SK-N-SH (cell line): ENCODE measurements around the gene RGS17. TPM values are rescaled to one million over a fixed set of nuclear protein-coding genes. Genes with fewer than 3 reads are reported as not detected.

ENCODE experiments used
- CTCF ChIA-PET: fragments of 300-600, 350-600 bp; formaldehyde crosslinking; extraction: SDS; loops from one replicate; lab custom pipeline; 2021; lab: Yijun Ruan, JAX
- POLR2A ChIA-PET: fragments of 350-600 bp; sonication (Branson Sonifier 250); formaldehyde crosslinking; extraction: SDS; loops from one replicate; lab custom pipeline; 2020; ENCODE audit warnings: antibody characterized with exemption, inconsistent platforms; lab: Yijun Ruan, JAX
- DNase-seq: peaks from one replicate; pipeline ENCODE4 v3.0.0; 2012
- H2AFZ ChIP-seq: fragments of 200-600 bp; sonication (generic); 2 replicates; pipeline ENCODE4 v1.8.1; 2016; ENCODE audit warnings: antibody characterized with exemption, mild to moderate bottlenecking, low read depth
- H3F3A ChIP-seq: fragments of 200-600 bp; sonication (generic); replicated peaks from 2 replicates; pipeline ENCODE3; 2016; ENCODE audit warnings: antibody characterized with exemption, mild to moderate bottlenecking; ENCODE audit not compliant: insufficient read depth
- H3K27ac ChIP-seq, 2 experiments: fragments of 200-500 bp in 1 of 2; fragments of 200-600 bp in 1 of 2; sonication (Bioruptor generic) in 1 of 2; sonication (generic), shearing (Covaris generic) in 1 of 2; 2 replicates each; pipeline versions ENCODE4 v1.5.1 to v1.6.1; 2014 to 2016; ENCODE audit warnings: low read depth in 2 of 2, inconsistent platforms in 1 of 2, low read length in 1 of 2, mild to moderate bottlenecking in 1 of 2, mixed read lengths in 1 of 2
- H3K27me3 ChIP-seq: fragments of 200-600 bp; sonication (generic), shearing (Covaris generic); 2 replicates; pipeline ENCODE4 v1.6.1; 2016; ENCODE audit warnings: mixed run types; ENCODE audit not compliant: insufficient read depth
- H3K36me3 ChIP-seq, 2 experiments: fragments of 200-500 bp in 1 of 2; fragments of 200-600 bp in 1 of 2; sonication (Bioruptor generic) in 1 of 2; sonication (generic) in 1 of 2; replicated peaks in 1 of 2; 2 replicates each; pipeline versions ENCODE3 to v1.5.1; 2014 to 2016; ENCODE audit warnings: low read length in 1 of 2, mild to moderate bottlenecking in 1 of 2; ENCODE audit not compliant: insufficient read depth in 2 of 2, control insufficient read depth in 1 of 2
- H3K4me1 ChIP-seq, 2 experiments: fragments of 200-500 bp in 1 of 2; fragments of 200-600 bp in 1 of 2; sonication (Bioruptor generic) in 1 of 2; sonication (generic), shearing (Covaris generic) in 1 of 2; 2 replicates each; pipeline versions ENCODE4 v1.5.1 to v1.6.1; 2014 to 2016; ENCODE audit warnings: low read depth in 1 of 2, low read length in 1 of 2, mixed run types in 1 of 2; ENCODE audit not compliant: insufficient read depth in 2 of 2, control insufficient read depth in 1 of 2
- H3K4me2 ChIP-seq: fragments of 200-600 bp; sonication (generic), shearing (Covaris generic); 2 replicates; pipeline ENCODE4 v1.6.1; 2017; ENCODE audit warnings: mixed run types
- H3K4me3 ChIP-seq, 2 experiments: fragments of 200-500 bp in 1 of 2; fragments of 200-600 bp in 1 of 2; sonication (Bioruptor generic) in 1 of 2; sonication (generic), shearing (Covaris generic) in 1 of 2; 2 replicates each; pipeline versions ENCODE4 v1.5.1 to v1.8.1; 2014 to 2016; ENCODE audit warnings: low read depth in 2 of 2, inconsistent platforms in 1 of 2, low read length in 1 of 2, mild to moderate bottlenecking in 1 of 2, mixed read lengths in 1 of 2, moderate library complexity in 1 of 2
- H3K79me2 ChIP-seq: fragments of 200-600 bp; sonication (generic); 2 replicates; pipeline ENCODE4 v1.8.1; 2017; ENCODE audit warnings: mild to moderate bottlenecking; ENCODE audit not compliant: insufficient read depth
- H3K9ac ChIP-seq: fragments of 200-600 bp; sonication (generic); 2 replicates; pipeline ENCODE4 v1.6.1; 2017; ENCODE audit warnings: mixed run types
- H3K9me2 ChIP-seq: fragments of 200-600 bp; sonication (generic); 2 replicates; pipeline ENCODE4 v1.6.1; 2017; ENCODE audit warnings: mixed run types
- H3K9me3 ChIP-seq: fragments of 200-600 bp; sonication (generic); 2 replicates; pipeline ENCODE4 v1.6.1; 2017; ENCODE audit warnings: mixed run types, mild to moderate bottlenecking, moderate library complexity
- H4K20me1 ChIP-seq: fragments of 200-600 bp; sonication (generic); 2 replicates; pipeline ENCODE4 v1.6.1; 2017; ENCODE audit warnings: mild to moderate bottlenecking, mixed run types; ENCODE audit not compliant: insufficient read depth
- ELF1 ChIP-seq: IDR thresholded peaks from 2 replicates; pipeline ENCODE4 v1.4.0; 2012
- EP300 ChIP-seq, 2 experiments: IDR thresholded peaks; 2 replicates each; pipeline versions ENCODE4 v1.4.0 to v1.6.1; 2012; ENCODE audit warnings: borderline replicate concordance in 1 of 2, low read depth in 1 of 2, low read length in 1 of 2
- FOSL2 ChIP-seq: IDR thresholded peaks from 2 replicates; pipeline ENCODE4 v1.4.0; 2012; ENCODE audit warnings: low read depth, mild to moderate bottlenecking, moderate library complexity, borderline replicate concordance
- FOXM1 ChIP-seq: IDR thresholded peaks from 2 replicates; pipeline ENCODE4 v1.4.0; 2012; ENCODE audit warnings: low read depth, mild to moderate bottlenecking
- GABPA ChIP-seq: IDR thresholded peaks from 2 replicates; pipeline ENCODE4 v1.4.0; 2012; ENCODE audit warnings: low read depth, mild to moderate bottlenecking
- GATA2 ChIP-seq: sonication (generic); formaldehyde crosslinking; IDR thresholded peaks from 2 replicates; pipeline ENCODE4 v1.5.0; 2020; ENCODE audit warnings: mild to moderate bottlenecking, missing genetic modification reagents
- JUND ChIP-seq: IDR thresholded peaks from 2 replicates; pipeline ENCODE4 v1.4.0; 2012
- MEF2A ChIP-seq: IDR thresholded peaks from 2 replicates; pipeline ENCODE4 v1.4.0; 2012; ENCODE audit warnings: low read depth, borderline replicate concordance
- NFIC ChIP-seq: IDR thresholded peaks from 2 replicates; pipeline ENCODE4 v1.4.0; 2012; ENCODE audit warnings: borderline replicate concordance
- NRF1 ChIP-seq: IDR thresholded peaks from 2 replicates; pipeline ENCODE4 v1.6.1; 2012; ENCODE audit warnings: low read depth, mild to moderate bottlenecking, low read length
- RAD21 ChIP-seq: IDR thresholded peaks from 2 replicates; pipeline ENCODE4 v1.6.1; 2012; ENCODE audit warnings: mild to moderate bottlenecking, low read length
- RCOR1 ChIP-seq: fragments of 150-350 bp; IDR thresholded peaks from 2 replicates; pipeline ENCODE4 v1.6.1; 2017; ENCODE audit warnings: antibody characterized with exemption, low read length
- RFX5 ChIP-seq: IDR thresholded peaks from 2 replicates; pipeline ENCODE4 v1.6.1; 2012; ENCODE audit warnings: mild to moderate bottlenecking, improper control_type of control experiment, low read length
- RXRA ChIP-seq: IDR thresholded peaks from 2 replicates; pipeline ENCODE4 v1.4.0; 2012; ENCODE audit warnings: low read depth, mild to moderate bottlenecking, borderline replicate concordance
- SIN3A ChIP-seq: IDR thresholded peaks from 2 replicates; pipeline ENCODE4 v1.6.1; 2012; ENCODE audit warnings: low read depth, mild to moderate bottlenecking, low read length, moderate library complexity, borderline replicate concordance
- whole genome bisulfite sequencing: methylation state at CpG from one replicate; pipeline ENCODE4 v1.1.6; 2017; ENCODE audit warnings: low lambda C conversion rate; 5-methylcytosine and 5-hydroxymethylcytosine counted together
- polyA plus RNA-seq, 3 experiments: library from polyadenylated mRNA; depleted of rRNA; stranded (reverse); fragments of >200 nt; gene quantifications; 2 replicates each; pipeline ENCODE4 v1.2.3, GENCODE V29; 2012
- TF ChIP-seq, protein P1 (sequence below): IDR thresholded peaks from 2 replicates; pipeline ENCODE4 v1.4.0; 2012; ENCODE audit warnings: low read depth
- TF ChIP-seq, protein P2 (sequence below): IDR thresholded peaks from 2 replicates; pipeline ENCODE4 v1.4.0; 2012; ENCODE audit warnings: low read depth, borderline replicate concordance
- TF ChIP-seq, protein P3 (sequence below): IDR thresholded peaks from 2 replicates; pipeline ENCODE4 v1.6.1; 2012; ENCODE audit warnings: mild to moderate bottlenecking, low read depth, low read length, moderate library complexity
- TF ChIP-seq, protein P4 (sequence below): IDR thresholded peaks from 2 replicates; pipeline ENCODE4 v1.4.0; 2012; ENCODE audit warnings: low read depth, borderline replicate concordance
- TF ChIP-seq, protein P5 (sequence below): IDR thresholded peaks from 2 replicates; pipeline ENCODE4; 2012
- TF ChIP-seq, protein P6 (sequence below): fragments of 150-350 bp; IDR thresholded peaks from 2 replicates; pipeline ENCODE4 v1.6.1; 2016; ENCODE audit warnings: mild to moderate bottlenecking, low read depth, low read length

RGS17 gene
- polyA plus RNA-seq, 1 of the 3 experiments (the other 2 are of a cell fraction) = 1.4 TPM

DNA sequence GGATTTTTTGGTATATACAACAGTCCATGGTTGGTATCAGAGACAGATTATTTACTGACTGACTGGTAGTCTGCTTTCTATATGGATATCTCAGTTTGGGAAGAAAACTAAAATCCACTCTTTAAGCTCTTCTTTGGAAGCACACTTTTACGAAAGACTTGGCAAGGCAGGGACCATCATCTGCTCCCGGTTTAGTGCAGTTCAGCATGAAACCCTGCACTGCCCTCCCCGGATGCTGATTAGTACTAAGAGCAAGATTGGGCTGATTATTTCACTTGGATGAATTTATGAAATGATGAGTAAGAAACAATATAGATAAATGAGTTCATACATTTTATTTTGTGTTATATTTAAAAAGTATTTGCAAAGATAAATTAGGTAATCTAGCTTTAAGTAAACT is 56.3 kb downstream of the RGS17 start:
- no peak for DNase-seq
- H3K4me3 ChIP-seq = no peak overlapping the region
- CTCF ChIA-PET = interaction anchor here (0.8 kb wide), 1 partner anchor 14 kb away, joined by 5 read pairs; no protein-coding TSS in a partner anchor

DNA sequence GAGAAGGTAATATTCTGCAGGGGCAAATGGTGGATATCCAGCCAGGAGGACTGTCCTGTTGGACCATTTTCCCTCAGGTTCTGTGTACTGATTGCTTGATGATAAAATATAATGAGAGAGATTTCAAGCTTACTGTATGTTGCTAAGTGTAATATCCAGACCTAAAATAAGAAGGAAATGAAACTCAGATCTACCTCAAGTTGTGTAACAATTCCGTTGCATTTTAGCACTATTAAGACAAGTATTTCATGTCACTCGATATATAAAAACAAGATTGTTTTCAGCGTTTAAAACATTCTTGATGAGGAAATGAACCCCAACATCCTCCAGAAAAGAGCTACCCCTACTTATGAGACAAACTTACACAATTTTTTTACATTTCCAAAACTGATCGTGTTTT is 57.2 kb downstream of the RGS17 start:
- H3K9me2 ChIP-seq = no peaks in the 10 kb centered on the region
- H4K20me1 ChIP-seq = no peaks in the 10 kb centered on the region
- H3F3A ChIP-seq = no peaks in the 10 kb centered on the region
- DNase-seq = no peak
- H3K9ac ChIP-seq = no peak overlapping the region
- ChIA-PET POLR2A (no interaction called here), CTCF (no interaction called here)
- H3K79me2 ChIP-seq = no peaks in the 10 kb centered on the region
- no peak overlapping the region for H3K27ac ChIP-seq
- no peak overlapping the region for H3K4me3 ChIP-seq
- no peaks in the 10 kb centered on the region for H3K9me3 ChIP-seq
- peaks cover 0 to 3% of the 10 kb centered on the region in 2 experiments; a peak in 1 of 4 replicates for H3K4me1 ChIP-seq
- 97% methylated on average over 4 of the region's 4 CpGs for WGBS
- no peaks in the 10 kb centered on the region for H3K36me3 ChIP-seq
- H3K27me3 ChIP-seq = no peaks in the 10 kb centered on the region
- no peak overlapping the region for H3K4me2 ChIP-seq
- H2AFZ ChIP-seq = no peak overlapping the region
- TF ChIP-seq ELF1 (no peak), RCOR1 (no peak), FOXM1 (no peak), RXRA (no peak), RAD21 (no peak), FOSL2 (no peak), NFIC (no peak), SIN3A (no peak), NRF1 (no peak), JUND (no peak), MEF2A (no peak)
- TF ChIP-seq, protein P1, sequence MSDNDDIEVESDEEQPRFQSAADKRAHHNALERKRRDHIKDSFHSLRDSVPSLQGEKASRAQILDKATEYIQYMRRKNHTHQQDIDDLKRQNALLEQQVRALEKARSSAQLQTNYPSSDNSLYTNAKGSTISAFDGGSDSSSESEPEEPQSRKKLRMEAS = no peak
- TF ChIP-seq, protein P2, sequence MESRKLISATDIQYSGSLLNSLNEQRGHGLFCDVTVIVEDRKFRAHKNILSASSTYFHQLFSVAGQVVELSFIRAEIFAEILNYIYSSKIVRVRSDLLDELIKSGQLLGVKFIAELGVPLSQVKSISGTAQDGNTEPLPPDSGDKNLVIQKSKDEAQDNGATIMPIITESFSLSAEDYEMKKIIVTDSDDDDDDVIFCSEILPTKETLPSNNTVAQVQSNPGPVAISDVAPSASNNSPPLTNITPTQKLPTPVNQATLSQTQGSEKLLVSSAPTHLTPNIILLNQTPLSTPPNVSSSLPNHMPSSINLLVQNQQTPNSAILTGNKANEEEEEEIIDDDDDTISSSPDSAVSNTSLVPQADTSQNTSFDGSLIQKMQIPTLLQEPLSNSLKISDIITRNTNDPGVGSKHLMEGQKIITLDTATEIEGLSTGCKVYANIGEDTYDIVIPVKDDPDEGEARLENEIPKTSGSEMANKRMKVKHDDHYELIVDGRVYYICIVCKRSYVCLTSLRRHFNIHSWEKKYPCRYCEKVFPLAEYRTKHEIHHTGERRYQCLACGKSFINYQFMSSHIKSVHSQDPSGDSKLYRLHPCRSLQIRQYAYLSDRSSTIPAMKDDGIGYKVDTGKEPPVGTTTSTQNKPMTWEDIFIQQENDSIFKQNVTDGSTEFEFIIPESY = no peak
- TF ChIP-seq, protein P3, sequence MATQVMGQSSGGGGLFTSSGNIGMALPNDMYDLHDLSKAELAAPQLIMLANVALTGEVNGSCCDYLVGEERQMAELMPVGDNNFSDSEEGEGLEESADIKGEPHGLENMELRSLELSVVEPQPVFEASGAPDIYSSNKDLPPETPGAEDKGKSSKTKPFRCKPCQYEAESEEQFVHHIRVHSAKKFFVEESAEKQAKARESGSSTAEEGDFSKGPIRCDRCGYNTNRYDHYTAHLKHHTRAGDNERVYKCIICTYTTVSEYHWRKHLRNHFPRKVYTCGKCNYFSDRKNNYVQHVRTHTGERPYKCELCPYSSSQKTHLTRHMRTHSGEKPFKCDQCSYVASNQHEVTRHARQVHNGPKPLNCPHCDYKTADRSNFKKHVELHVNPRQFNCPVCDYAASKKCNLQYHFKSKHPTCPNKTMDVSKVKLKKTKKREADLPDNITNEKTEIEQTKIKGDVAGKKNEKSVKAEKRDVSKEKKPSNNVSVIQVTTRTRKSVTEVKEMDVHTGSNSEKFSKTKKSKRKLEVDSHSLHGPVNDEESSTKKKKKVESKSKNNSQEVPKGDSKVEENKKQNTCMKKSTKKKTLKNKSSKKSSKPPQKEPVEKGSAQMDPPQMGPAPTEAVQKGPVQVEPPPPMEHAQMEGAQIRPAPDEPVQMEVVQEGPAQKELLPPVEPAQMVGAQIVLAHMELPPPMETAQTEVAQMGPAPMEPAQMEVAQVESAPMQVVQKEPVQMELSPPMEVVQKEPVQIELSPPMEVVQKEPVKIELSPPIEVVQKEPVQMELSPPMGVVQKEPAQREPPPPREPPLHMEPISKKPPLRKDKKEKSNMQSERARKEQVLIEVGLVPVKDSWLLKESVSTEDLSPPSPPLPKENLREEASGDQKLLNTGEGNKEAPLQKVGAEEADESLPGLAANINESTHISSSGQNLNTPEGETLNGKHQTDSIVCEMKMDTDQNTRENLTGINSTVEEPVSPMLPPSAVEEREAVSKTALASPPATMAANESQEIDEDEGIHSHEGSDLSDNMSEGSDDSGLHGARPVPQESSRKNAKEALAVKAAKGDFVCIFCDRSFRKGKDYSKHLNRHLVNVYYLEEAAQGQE = no peak

More for the DNA sequence above, 56.3 kb downstream of the RGS17 start:
- no peaks in the 10 kb centered on the region for H4K20me1 ChIP-seq
- H3K9me3 ChIP-seq = no peaks in the 10 kb centered on the region
- no peaks in the 10 kb centered on the region for H3K27me3 ChIP-seq
- no peak overlapping the region for H3K4me2 ChIP-seq
- TF ChIP-seq GATA2 = no peak
- no peak for TF ChIP-seq RFX5
- TF ChIP-seq, protein P4, sequence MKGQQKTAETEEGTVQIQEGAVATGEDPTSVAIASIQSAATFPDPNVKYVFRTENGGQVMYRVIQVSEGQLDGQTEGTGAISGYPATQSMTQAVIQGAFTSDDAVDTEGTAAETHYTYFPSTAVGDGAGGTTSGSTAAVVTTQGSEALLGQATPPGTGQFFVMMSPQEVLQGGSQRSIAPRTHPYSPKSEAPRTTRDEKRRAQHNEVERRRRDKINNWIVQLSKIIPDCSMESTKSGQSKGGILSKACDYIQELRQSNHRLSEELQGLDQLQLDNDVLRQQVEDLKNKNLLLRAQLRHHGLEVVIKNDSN = no peak
- TF ChIP-seq RXRA = no peak
- no peak for TF ChIP-seq GABPA
- TF ChIP-seq, protein P5, sequence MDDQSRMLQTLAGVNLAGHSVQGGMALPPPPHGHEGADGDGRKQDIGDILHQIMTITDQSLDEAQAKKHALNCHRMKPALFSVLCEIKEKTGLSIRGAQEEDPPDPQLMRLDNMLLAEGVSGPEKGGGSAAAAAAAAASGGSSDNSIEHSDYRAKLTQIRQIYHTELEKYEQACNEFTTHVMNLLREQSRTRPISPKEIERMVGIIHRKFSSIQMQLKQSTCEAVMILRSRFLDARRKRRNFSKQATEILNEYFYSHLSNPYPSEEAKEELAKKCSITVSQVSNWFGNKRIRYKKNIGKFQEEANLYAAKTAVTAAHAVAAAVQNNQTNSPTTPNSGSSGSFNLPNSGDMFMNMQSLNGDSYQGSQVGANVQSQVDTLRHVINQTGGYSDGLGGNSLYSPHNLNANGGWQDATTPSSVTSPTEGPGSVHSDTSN = no peak
- TF ChIP-seq EP300 (IDR thresholded peaks at IDR 0.05; ENCODE audit: borderline replicate concordance in 1 of 2, low read depth in 1 of 2, low read length in 1 of 2) = no peak
- TF ChIP-seq, protein P6, sequence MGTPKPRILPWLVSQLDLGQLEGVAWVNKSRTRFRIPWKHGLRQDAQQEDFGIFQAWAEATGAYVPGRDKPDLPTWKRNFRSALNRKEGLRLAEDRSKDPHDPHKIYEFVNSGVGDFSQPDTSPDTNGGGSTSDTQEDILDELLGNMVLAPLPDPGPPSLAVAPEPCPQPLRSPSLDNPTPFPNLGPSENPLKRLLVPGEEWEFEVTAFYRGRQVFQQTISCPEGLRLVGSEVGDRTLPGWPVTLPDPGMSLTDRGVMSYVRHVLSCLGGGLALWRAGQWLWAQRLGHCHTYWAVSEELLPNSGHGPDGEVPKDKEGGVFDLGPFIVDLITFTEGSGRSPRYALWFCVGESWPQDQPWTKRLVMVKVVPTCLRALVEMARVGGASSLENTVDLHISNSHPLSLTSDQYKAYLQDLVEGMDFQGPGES = no peak
- H3K9me2 ChIP-seq = no peaks in the 10 kb centered on the region
- H3K27ac ChIP-seq = no peak overlapping the region
- no peaks in the 10 kb centered on the region for H3K36me3 ChIP-seq
- no peaks in the 10 kb centered on the region for H3F3A ChIP-seq
- no peaks in the 10 kb centered on the region for H3K79me2 ChIP-seq
- WGBS = 56% methylated on average over 3 of the region's 3 CpGs
- no peak overlapping the region for H3K9ac ChIP-seq
- H2AFZ ChIP-seq = no peak overlapping the region
- peaks cover 0 to 3% of the 10 kb centered on the region in 2 experiments; a peak in 1 of 4 replicates for H3K4me1 ChIP-seq
- POLR2A ChIA-PET = no interaction called here
